Measurements from ENCODE around the gene MAPT.

DNA sequence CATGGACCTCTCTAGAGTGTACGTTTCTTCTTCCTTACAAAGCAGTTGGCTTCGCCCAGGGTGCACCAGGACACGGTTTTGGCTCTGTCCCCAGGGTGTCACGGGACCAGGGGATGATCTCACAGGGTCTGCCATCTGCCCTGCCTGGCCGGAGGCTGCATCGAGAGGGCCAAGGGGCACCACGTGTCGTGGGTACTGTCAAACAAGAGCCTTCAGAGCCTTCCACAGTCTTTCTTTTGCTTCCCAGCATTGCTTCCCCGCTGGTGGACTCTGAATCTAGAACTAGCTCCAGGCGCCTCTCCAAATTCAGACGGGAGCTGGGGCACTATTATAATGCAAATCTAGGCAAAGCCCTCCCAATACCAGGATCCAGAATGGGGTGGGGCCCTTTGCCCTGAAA, 47.9 kb downstream of the MAPT start:
- TF ChIP-seq POLR2A (IDR thresholded peaks at IDR 0.05; ENCODE audit: borderline replicate concordance, extremely low read depth, insufficient read depth, insufficient read length): no peak
- TF ChIP-seq, protein P1, sequence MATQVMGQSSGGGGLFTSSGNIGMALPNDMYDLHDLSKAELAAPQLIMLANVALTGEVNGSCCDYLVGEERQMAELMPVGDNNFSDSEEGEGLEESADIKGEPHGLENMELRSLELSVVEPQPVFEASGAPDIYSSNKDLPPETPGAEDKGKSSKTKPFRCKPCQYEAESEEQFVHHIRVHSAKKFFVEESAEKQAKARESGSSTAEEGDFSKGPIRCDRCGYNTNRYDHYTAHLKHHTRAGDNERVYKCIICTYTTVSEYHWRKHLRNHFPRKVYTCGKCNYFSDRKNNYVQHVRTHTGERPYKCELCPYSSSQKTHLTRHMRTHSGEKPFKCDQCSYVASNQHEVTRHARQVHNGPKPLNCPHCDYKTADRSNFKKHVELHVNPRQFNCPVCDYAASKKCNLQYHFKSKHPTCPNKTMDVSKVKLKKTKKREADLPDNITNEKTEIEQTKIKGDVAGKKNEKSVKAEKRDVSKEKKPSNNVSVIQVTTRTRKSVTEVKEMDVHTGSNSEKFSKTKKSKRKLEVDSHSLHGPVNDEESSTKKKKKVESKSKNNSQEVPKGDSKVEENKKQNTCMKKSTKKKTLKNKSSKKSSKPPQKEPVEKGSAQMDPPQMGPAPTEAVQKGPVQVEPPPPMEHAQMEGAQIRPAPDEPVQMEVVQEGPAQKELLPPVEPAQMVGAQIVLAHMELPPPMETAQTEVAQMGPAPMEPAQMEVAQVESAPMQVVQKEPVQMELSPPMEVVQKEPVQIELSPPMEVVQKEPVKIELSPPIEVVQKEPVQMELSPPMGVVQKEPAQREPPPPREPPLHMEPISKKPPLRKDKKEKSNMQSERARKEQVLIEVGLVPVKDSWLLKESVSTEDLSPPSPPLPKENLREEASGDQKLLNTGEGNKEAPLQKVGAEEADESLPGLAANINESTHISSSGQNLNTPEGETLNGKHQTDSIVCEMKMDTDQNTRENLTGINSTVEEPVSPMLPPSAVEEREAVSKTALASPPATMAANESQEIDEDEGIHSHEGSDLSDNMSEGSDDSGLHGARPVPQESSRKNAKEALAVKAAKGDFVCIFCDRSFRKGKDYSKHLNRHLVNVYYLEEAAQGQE (IDR thresholded peaks at IDR 0.05; ENCODE audit: low read depth): no peak
- TF ChIP-seq EGR1 (IDR thresholded peaks at IDR 0.05; ENCODE audit: low read depth): no peak
- no peak for TF ChIP-seq SP1 (IDR thresholded peaks at IDR 0.05; ENCODE audit: low read depth)
- TF ChIP-seq, protein P2, sequence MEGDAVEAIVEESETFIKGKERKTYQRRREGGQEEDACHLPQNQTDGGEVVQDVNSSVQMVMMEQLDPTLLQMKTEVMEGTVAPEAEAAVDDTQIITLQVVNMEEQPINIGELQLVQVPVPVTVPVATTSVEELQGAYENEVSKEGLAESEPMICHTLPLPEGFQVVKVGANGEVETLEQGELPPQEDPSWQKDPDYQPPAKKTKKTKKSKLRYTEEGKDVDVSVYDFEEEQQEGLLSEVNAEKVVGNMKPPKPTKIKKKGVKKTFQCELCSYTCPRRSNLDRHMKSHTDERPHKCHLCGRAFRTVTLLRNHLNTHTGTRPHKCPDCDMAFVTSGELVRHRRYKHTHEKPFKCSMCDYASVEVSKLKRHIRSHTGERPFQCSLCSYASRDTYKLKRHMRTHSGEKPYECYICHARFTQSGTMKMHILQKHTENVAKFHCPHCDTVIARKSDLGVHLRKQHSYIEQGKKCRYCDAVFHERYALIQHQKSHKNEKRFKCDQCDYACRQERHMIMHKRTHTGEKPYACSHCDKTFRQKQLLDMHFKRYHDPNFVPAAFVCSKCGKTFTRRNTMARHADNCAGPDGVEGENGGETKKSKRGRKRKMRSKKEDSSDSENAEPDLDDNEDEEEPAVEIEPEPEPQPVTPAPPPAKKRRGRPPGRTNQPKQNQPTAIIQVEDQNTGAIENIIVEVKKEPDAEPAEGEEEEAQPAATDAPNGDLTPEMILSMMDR (IDR thresholded peaks at IDR 0.05 in 2 of 3, conservative IDR thresholded peaks at IDR 0.05 in 1 of 3; ENCODE audit: borderline replicate concordance in 1 of 3, insufficient read depth in 1 of 3, low read depth in 2 of 3, low read length in 2 of 3): no peak
- TF ChIP-seq EZH2 (IDR thresholded peaks at IDR 0.05): no peak
- TF ChIP-seq EZH2phosphoT487 (IDR thresholded peaks at IDR 0.05; ENCODE audit: borderline replicate concordance): no peak
- no peak for TF ChIP-seq POLR2AphosphoS5 (IDR thresholded peaks at IDR 0.05; ENCODE audit: low read depth, low read length)
- no peak for TF ChIP-seq SIN3A (IDR thresholded peaks at IDR 0.05; ENCODE audit: low read depth)
- no peak for TF ChIP-seq ELF1 (IDR thresholded peaks at IDR 0.05; ENCODE audit: borderline replicate concordance, low read depth)

All from HCT116 (cell line).